IPS DF 4.7 (cell line): Measurements from ENCODE around the gene ACYP1.
"Not testable (repeated sequence)": the region's sequence is repeated elsewhere in the genome, so short reads cannot be mapped to it uniquely, and the experiment has no call there.

ENCODE experiments used
- DNase-seq: peaks from one replicate; pipeline ENCODE4 v3.0.0-alpha.2; 2013; ENCODE audit warnings: low spot score; ENCODE audit errors: extremely low read depth

ACYP1 gene

DNA sequence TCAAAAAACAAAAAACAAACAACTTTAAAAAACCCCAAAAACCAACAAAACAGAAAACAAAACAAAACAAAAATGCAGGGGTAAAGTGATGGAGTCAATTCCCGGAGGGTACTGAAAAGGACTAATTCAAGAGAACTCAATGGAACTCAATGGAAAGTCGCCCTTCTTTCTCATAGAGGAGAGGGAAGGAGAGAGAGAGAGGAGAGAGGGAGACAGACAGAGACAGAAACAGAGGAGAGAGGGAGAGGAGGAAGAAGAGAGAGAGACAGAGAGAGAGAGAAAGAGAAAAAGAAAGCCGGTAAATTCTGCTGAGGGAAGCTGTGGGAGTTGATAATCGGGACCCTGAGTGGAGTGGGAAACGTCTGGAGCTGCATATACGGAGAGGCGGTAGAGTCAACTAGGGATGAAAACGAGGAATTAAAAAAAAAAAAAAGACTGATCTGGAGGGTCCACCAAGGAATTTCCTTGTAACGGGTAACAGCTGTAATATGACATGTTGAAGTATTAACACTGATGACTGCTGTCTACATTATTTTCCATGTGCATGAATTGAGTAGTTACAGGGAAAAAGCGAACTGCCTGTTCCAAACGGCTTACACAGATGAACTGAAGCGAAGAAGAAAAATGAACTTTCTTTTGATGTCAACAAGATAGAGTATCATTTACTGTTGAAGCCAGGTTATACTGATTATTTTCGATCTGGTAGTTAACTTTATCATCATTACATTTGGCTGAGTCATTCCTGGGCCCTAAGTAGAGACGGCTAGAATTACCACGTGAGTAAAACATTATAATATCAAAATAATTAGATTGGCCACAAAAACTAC, 4.7 kb upstream of the ACYP1 start:
- no peak for DNase-seq

DNA sequence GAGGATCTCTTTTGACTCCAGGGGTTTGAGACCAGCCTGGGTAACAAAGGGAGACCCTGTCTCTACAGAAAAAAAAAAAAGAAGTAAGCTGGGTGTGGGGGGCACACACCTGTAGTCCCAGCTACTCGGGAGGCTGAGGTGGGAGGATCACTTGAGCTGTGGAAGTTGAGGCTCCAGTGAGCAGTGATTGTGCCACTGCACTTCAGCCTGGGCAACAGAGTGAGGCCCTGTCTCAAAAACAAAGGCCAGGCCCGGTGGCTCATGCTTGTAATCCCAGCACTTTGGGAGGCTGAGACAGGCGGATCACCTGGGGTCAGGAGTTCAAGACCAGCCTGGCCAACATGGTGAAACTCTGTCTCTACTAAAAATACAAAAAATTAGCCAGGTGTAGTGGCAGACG, 3.9 kb upstream of the ACYP1 start:
- not testable (repeated sequence) for DNase-seq

DNA sequence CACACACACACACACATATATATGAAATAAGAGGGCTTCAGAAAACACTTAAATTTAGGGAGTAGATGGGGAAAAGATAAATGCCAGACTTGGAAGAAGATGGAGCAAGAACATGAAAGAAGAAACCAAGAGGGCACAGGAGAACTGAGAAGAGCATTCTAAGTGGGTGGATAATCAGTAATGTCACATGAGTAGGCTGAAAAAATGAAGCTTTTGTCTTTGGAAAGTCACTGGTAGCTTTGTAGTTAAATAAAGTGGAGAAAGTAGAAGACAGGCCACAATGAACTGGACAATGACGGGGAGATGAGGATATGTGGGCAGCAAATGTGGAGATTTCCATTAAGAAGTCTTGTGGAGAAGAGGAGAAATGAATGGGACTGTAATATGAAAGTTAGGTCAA, 3.4 kb upstream of the ACYP1 start:
- DNase-seq = no peak

DNA sequence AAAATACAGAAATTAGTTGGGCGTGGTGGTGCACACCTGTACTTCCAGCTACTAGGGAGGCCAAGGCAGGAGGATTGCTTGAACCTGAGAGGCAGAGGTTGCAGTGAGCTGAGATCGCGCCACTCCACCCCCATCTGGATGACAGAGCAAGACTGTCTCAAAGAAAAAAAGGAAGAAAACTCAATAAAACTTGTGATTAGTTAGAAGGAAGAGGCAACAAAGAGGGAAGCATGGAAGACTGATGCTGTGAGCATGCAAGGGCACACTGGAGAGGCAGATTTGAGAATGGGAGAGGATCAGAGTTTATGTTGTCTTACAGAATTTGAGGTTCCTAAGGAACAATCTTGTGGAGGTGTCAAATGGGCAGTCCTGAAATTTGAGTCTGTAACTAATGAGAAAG, 2.9 kb upstream of the ACYP1 start:
- no peak for DNase-seq

DNA sequence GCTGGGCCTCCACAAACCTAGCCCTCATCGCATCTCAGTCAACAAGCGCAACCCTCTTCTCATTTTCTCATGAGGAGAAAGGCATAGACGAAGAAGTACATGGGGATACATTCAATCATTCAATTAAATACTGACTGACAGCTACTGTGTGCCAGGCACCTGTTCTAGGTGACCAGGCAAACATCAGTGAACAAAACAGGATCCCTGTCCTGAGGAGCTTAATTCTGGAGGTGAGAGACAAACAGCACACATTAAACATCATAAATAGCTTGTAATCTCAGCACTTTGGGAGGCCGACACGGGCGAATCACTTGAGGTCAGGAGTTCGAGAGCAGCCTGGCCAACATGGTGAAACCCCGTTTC, 362 bp upstream of the ACYP1 start:
- no peak for DNase-seq

DNA sequence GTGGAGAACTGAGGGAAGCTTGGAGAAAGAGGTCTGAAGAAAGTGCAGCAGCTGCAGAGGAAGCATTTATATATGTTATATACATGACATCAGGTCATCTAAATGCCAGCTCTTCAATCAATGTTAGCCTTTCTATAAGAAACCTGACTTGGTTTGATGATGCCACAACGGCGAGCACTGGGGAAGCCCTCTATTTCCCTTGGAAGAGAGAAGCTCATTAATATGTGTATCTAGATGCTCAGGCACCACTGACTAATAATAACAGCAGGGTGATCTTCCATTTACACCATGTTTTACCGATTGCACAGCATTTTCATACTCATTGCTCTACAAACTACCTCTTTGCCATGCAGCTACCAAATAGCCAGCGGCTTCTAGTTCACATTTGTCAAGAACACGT, 811 bp downstream of the ACYP1 start:
- no peak for DNase-seq

DNA sequence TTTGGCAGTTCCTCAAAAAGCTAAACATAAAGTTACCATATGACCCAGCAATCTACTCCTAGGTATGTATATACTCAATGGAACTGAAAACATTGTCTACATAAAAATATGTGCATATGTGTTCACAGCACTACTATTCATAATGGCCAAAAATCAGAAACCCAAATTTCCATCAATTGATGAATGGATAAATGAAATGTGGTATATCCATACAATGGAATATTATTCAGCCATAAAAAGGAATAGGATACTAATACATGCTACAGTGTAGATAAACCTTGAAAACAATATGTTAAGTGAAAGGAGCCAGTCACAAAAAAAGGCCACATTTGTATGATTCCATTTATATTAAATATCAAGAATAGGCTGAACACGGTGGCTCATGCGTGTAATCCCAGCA, 3.4 kb downstream of the ACYP1 start:
- DNase-seq = no peak

DNA sequence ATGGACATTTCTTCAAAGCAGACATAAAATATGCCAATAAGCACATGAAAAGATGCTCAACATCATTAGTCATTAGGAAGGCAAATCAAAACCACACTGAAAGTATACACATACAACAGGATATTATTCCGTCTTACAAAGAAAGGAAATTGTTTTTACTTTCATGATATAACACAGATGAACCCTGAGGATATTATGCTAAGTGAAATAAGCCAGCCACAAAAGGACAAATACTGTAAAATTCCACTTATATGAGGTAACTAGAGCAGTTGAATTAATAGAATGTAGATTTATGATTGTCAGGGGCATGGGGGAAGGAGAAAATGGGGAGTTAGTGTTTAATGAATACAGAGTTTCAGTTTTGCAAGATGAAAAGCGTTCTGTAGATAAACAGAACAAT, 4.2 kb downstream of the ACYP1 start:
- DNase-seq = no peak

DNA sequence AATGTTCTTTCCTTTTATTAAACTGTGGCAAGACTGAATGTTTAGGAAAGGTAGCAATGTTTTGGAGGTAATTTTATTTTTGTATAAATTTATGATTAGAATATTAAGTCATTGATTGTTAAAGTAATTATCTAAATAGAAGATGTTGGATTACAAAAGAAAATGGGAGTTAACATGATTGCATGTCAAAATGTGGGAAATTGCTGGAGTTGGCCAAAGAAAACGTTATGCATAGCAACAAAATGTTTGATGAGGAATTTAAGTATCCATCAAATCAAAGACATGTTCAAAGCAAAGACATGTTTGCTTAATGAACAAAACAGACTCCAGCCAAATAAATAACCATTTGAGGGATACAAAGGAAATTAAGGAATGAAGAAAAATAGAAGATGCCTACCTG, 9.4 kb downstream of the ACYP1 start:
- no peak for DNase-seq

DNA sequence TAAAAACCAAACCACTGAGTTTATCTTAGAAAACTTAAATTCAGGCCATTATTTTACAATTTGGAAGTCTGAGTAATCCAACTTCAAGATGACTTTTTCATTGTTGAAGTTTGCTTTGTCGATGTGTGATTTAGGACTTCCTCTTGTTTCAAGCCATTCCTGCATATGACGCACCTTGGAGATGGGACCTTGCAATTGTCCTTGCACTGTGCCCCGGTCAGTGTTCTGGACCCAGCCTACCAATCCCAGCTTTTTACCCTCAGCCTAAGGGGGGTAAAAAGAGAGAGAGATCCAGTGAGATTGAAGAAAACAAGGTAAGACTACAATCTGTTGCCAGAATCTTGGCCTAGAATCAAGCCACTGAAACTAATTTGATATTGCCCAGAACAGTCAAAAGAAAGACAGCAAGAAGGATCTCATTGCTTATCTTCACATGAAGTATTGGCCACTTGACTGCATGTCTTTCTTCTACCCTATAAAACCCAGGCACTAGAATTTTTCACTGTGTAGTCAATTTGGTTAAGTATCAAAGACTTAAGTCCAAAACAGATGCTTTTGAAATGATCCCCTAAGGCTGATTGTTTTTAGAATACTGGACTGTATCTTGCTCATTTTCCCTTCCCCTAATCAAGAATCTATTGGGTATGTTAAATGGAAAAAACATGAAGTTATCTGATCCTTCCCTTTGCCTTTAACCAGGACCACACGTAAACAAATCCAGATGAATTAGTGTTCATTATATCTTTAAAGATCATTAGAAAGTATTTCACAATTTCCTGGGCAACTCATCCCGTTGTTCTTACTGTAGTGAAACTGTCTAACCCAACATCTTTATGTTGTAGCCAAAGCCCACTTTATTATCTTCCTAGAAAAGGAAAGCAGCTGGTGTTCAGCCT, 10.2 kb downstream of the ACYP1 start:
- DNase-seq = no peak

DNA sequence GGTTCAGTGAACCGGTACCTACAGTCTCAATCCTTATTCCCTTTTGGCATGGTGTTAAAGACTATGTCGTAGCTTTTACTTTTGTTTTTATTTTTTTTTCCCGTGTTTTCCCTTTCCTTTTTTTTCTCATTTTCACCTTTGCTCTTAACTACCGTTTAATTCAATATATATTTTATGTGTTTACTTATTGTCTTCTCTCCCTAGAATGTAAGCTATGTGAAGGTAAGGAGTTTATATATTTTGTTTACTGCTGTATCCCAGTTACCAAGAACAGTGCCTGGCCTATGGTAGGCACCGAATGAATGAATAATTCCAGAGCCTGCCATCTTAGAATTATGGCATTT, 12.3 kb downstream of the ACYP1 start:
- DNase-seq = no peak

DNA sequence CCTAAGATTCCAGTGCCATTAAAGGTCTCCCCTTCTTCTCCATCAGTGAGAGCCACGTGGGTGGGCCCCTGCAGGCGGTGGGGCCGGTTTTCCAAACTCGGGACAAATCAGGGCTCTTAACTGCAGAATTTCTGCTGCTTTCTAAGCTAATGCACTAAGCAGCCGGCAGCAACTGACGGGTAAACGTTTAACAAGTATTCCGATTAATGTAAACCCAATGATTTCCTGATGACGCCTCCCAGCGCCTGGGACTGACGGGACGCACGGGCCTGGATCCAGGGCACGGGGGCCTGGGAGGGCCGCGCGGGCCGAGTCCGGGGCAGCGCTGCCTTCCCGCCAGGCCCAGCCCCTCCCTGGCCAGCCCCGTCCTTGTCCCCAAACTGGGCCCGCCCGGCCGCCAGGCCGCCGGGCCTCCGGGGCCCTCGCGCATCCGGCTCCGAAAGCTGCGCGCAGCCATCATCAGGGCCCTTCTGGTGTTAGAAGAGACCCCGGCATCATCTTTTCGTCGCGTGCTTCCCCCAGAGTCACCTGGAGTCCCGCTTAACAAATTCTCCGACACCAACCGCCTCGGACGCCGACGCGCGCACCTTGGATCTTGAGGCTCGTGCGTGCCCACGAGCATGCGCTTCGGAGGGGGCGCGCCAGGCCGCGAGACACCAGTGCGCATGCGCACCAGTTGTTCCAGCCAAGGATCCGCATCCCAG, 12.8 kb downstream of the ACYP1 start, which contains the start of gene MLH3:
Gene MLH3, minus strand, starts transcription at position 616 of the 704 bp plus-strand sequence. CDS start 1,812 bp downstream, outside the sequence.
- no peak for DNase-seq

DNA sequence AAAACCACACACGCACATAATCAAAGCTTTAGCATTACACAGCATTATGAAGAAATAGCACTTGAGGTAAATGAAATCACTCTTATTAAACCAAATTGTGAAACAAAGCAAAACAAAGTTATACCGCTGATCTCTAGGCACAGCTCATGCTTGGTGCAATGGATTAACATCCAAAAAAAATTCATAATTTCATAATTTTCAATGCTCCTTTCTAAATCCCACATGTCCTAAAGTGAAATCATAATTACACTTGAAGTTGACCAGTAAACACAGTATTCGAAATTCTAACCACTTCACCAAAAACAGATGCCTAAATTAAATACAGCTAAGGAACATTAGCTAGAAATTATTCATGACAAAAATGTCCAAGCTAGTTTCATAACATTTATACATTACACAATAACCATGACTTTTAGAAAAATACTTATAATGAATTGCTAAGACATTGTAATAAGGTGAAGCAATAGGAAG, 14.1 kb downstream of the ACYP1 start:
- no peak for DNase-seq

DNA sequence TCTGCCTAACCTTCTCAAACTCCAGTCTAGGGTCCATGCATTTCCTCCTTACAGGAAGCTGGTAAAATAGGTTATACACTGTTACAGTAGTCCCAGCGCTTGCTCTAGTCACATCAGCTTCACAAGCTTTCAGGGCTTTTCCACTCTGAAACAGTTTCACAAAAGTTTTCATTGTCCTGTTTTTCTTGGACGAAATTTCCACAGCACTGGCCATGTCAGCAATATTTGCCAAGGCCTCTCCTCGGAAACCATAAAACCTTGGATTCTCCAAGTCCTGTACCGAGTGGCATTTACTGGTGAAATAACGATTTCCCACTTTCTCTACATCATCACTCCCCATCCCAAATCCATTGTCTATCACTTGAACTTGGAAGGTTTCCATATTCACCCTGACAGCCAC, 14.7 kb downstream of the ACYP1 start:
- DNase-seq = no peak

DNA sequence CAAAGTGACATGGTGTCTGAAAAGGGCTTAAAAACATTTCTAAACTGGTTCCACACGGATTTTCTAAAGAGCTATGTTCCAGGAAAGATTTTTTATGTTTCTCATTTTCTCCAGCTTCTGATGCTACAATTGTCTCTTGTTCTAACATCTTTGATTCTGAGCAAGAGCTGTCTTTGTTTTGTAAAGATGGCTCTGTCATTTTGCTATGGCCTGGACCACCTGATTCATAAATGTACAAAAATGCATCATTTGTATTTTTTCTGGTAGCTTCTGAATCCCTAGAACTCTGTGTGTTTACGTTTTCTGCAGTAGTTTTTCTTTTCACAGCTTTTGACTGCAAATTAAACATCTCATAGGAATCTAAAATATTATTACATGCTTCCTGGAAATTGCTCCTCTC, 15.7 kb downstream of the ACYP1 start:
- no peak for DNase-seq

DNA sequence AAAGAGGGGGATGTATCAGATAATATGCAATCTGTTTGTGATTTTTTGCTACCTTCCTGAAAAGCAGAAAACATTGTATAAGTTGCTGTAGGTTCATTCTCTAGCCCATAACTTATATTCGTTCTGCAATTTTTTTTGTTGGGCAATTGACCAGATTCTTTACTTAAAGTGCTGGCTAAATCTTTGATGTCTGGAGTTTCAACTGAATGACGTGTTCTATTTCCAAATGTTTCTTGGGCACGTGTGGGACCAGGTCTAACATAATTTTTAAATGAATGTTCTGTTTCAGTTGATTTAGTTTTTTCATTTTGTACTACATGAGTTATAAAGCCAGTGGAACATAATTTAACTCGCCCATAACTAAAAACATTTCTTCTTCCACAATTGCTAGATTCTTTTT, 16.3 kb downstream of the ACYP1 start:
- no peak for DNase-seq

DNA sequence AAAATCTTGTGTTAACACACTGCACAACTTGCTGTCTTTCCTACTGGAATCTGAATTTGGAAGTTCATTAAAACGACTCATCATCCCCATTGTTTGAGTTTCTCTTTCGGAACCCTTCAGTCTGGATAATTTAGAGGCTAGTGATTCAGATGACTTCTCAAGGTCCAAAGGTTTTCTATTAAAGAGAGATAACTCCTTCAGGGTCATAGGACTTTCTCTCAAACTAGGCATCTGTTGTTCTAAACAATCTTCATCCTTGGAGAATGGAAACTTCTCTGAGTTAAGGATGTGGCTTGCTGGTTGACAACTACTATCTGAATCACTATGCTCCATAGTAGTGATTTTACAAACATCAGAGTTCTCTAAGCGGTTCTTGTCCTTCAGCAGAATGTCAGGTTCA, 16.9 kb downstream of the ACYP1 start:
- no peak for DNase-seq

DNA sequence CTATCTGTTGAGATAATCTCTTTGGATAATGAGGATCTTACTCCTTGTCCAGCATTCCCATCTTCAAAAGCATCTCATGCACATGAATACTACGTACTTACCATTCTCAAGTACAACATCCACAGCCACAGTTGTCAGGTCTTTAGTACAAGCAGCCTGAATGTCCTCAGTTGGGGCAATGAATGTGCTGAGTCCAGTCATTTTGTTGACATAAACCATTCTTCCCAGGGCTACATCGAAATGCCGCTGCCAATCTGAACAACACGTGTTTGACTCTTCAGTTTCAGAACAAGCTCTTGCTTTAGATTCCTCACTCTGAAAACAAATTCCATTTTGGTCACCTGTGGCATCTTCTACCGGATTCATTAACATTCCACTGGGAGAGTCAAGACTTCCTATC, 17.5 kb downstream of the ACYP1 start:
- DNase-seq = no peak

DNA sequence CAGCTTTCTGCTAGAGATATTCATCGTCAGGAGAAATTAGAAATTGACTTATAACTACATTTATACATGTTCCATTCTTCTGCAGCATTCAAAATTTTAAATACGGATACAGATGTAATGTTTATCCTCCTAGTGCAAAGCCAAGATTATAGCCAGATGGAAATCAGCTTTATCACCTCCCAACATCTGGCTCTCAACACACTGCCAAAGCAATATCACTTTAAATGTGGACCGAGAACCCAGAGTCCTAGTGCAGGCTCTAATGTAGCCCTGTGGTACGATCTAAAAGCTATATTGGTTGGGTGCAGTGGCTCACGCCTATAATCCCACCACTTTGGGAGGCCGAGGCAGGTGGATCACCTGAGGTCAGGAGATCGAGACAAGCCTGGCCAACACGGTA, 19.1 kb downstream of the ACYP1 start:
- DNase-seq = no peak

DNA sequence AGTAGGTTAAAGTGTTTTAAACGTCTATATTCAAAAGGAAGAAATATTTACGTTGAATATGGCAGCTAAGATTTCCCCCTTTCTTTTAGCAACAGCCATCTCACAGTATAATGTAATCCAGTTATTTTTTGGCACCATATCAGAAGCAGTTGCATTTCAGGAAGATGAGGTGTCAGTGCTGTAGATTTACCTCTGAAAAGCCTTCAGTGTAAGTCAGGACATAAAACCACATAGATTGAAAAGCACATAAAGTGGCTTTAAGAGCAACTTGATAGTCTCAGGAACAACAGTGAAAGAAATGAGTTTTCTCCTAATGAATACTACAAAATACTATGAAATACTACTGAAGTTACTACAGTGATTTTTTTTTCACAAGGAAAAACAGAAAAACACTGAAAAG, 19.5 kb downstream of the ACYP1 start:
- DNase-seq = no peak

DNA sequence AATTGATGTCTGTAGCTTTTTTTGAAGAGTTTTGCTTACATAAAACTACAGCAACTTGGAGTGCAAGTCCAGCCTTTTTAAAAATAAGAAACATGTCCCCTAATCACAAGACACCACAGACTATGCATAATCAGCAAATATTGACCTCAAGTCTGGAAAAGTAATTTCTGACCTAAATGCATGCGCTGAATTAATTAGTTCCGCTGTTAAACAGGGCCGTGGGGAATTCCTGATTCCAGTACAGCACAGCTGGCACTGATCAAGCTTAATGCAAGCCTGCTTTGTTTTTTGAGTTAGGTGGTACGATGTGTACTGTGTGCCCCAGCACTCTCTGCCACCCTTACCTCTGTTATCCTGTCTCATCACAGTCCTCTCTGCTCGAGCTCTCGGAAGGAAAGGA, 21.8 kb downstream of the ACYP1 start:
- DNase-seq = no peak

DNA sequence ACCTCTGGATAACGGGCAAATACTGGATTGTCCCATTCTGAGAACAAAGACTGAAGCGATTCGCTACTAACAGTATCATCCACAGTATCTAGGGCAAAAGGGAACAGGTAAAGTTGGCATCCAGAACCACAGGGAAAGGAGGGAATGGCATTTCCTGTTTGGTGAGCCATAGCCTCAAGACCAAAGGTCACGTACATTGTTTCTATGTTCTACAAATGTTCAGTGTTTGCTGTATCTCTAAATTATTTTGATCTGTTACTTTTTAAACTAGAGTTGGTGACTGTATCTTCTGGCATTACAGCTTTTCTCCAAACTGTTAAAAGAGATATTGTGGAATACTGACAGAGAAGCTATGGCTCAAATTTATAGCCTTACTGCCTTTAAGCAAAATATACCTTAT, 22.2 kb downstream of the ACYP1 start:
- DNase-seq = no peak
